Endothelial cell (in vitro differentiated cells): ENCODE data around the gene KRT222. TPM values are rescaled to one million over a fixed set of nuclear protein-coding genes. Genes with fewer than 3 reads are reported as not detected.

ENCODE experiments used
- DNase-seq: peaks from one replicate; pipeline ENCODE4 v3.0.0; 2021; ENCODE audit warnings: low spot score
- H3K27ac Mint-ChIP-seq: one replicate; pipeline ENCODE4 v1.8.0; 2021; ENCODE audit warnings: mixed read lengths, inconsistent platforms; ENCODE audit not compliant: unreplicated experiment
- H3K27me3 Mint-ChIP-seq: one replicate; pipeline ENCODE4 v1.8.0; 2021; ENCODE audit warnings: mild to moderate bottlenecking, moderate library complexity, mixed read lengths, inconsistent platforms; ENCODE audit not compliant: unreplicated experiment
- H3K36me3 Mint-ChIP-seq: one replicate; pipeline ENCODE4 v1.8.0; 2021; ENCODE audit warnings: mild to moderate bottlenecking, low read depth, mixed read lengths, inconsistent platforms; ENCODE audit not compliant: unreplicated experiment
- H3K4me1 Mint-ChIP-seq: one replicate; pipeline ENCODE4 v1.8.0; 2021; ENCODE audit warnings: mild to moderate bottlenecking, mixed read lengths, inconsistent platforms; ENCODE audit not compliant: unreplicated experiment
- H3K4me3 Mint-ChIP-seq: one replicate; pipeline ENCODE4 v1.8.0; 2021; ENCODE audit warnings: mild to moderate bottlenecking, mixed read lengths, inconsistent platforms; ENCODE audit not compliant: unreplicated experiment
- H3K9me3 Mint-ChIP-seq: one replicate; pipeline ENCODE4 v1.8.0; 2021; ENCODE audit warnings: mixed read lengths, inconsistent platforms; ENCODE audit not compliant: unreplicated experiment
- total RNA-seq: library from RNA; stranded (reverse); fragmentation: NEBNext Ultra II Directional; extraction: Animal tissue kit (Norgen Biotek cat#: 25700); gene quantifications from one replicate; pipeline ENCODE4 v1.2.1, GENCODE V29; 2021; ENCODE audit not compliant: unreplicated experiment
- TF ChIP-seq, protein P1 (sequence below): fragments of 200-600 bp; sonication (generic); IDR thresholded peaks from one replicate; pipeline ENCODE4 v1.5.0; 2021; ENCODE audit warnings: antibody characterized with exemption; ENCODE audit not compliant: unreplicated experiment

The KRT222 gene
- total RNA-seq, 1 donor from 2014 or later = 1.2 TPM

DNA sequence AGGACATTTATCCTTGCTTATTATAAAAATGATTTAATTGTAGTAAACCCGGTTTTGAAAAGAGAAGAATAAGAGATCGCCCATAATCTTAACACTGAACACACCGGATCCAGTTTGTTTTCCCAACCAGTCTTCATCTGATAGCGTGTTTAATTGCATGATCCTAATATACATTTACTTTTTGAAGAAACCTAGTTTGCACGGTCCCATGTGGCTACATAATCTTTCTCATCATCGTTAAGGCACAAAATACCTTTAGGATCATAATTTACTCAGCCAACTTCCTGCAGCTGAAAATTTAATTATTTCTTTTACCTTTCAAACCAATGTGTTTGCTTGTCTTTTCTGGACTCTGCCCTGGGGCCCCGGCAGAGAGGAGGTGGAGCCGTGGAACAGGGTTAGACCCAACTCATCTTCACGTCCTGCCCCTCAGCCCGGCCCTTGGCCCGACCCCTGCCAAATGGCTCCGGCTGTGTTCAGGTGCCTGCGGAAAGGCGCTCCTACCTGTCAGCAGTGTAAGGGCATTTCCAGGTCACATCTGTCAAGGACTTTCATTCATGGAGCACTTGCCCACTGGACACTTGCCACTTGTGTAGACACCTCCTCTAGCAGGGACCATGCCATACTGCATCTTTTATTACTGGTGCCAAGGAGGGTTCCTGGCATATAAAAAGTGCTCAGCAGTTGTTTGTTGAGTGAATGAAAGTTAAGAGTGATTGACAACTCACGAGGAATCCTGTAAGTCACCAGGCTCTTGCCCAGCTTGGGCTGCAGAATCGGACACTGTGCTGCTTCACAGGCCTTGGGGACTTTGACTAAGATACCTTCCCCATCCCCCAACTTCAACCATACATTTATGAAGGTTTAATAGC, 46.0 kb downstream of the KRT222 start:
- H3K4me3 Mint-ChIP-seq = no peak overlapping the region
- H3K36me3 Mint-ChIP-seq = no peaks in the 10 kb centered on the region
- no peaks in the 10 kb centered on the region for H3K9me3 Mint-ChIP-seq
- DNase-seq = no peak
- TF ChIP-seq, protein P1, sequence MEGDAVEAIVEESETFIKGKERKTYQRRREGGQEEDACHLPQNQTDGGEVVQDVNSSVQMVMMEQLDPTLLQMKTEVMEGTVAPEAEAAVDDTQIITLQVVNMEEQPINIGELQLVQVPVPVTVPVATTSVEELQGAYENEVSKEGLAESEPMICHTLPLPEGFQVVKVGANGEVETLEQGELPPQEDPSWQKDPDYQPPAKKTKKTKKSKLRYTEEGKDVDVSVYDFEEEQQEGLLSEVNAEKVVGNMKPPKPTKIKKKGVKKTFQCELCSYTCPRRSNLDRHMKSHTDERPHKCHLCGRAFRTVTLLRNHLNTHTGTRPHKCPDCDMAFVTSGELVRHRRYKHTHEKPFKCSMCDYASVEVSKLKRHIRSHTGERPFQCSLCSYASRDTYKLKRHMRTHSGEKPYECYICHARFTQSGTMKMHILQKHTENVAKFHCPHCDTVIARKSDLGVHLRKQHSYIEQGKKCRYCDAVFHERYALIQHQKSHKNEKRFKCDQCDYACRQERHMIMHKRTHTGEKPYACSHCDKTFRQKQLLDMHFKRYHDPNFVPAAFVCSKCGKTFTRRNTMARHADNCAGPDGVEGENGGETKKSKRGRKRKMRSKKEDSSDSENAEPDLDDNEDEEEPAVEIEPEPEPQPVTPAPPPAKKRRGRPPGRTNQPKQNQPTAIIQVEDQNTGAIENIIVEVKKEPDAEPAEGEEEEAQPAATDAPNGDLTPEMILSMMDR = no peak
- H3K27me3 Mint-ChIP-seq = peaks cover 2% of the 10 kb centered on the region
- H3K4me1 Mint-ChIP-seq = peaks cover 15% of the 10 kb centered on the region
- no peak overlapping the region for H3K27ac Mint-ChIP-seq

DNA sequence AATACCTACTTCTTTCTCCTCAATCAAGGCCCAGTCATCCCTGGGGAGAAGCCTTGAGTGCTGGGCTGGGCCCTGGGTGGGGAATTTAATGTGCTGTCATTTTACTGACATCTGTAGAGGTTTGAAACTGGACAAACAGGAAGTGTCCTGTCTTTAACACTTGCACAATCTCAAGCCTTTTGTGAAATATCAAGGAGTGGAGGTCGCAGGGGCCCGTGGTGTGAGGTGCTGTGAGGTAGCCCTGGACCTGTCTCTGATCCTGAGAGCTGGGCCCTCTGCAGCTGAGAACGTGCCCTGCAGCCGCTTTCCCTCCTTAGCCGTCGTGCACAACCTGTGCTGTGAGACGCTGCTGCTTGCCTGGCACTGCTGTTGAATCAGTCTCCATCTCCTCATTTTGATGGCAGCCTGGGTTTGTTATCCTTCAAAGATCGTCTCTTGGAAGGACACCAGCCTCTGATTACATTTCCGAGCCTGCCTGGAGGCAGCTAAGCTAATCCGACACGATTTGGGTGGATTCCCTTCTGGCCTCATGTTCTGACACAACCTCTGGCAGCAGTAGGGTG, 47.2 kb downstream of the KRT222 start:
- peaks cover 5% of the 10 kb centered on the region for H3K27me3 Mint-ChIP-seq
- TF ChIP-seq, protein P1 = no peak
- H3K36me3 Mint-ChIP-seq = no peaks in the 10 kb centered on the region
- no peak for DNase-seq
- H3K9me3 Mint-ChIP-seq = no peaks in the 10 kb centered on the region
- H3K27ac Mint-ChIP-seq = no peak overlapping the region
- H3K4me3 Mint-ChIP-seq = no peak overlapping the region
- peaks cover 15% of the 10 kb centered on the region for H3K4me1 Mint-ChIP-seq

DNA sequence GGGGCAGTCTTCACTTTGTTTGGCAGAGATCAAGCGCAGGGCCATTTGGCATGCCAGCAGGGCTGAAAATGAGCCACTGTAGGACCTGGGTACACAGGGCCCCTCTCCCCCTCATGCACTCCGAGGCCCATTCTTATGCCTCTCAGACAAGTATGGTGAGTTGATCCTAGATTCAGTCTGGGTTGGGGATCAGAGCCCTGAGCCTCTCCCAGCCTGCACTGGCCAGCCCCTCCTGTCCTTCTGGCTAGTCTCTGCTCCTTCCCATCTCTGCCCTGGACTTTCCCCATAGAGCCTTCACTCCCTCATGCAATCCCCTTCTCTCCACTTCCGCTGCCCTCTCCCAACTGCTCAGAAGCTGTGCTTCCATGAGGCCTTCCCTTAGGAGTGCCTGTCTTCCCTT, 48.4 kb downstream of the KRT222 start:
- Mint-ChIP-seq H3K4me1 (peaks cover 10% of the 10 kb centered on the region), H3K36me3 (no peaks in the 10 kb centered on the region), H3K9me3 (no peaks in the 10 kb centered on the region), H3K4me3 (no peak overlapping the region), H3K27ac (no peak overlapping the region), H3K27me3 (peaks cover 5% of the 10 kb centered on the region)
- TF ChIP-seq, protein P1 = no peak
- DNase-seq = no peak

DNA sequence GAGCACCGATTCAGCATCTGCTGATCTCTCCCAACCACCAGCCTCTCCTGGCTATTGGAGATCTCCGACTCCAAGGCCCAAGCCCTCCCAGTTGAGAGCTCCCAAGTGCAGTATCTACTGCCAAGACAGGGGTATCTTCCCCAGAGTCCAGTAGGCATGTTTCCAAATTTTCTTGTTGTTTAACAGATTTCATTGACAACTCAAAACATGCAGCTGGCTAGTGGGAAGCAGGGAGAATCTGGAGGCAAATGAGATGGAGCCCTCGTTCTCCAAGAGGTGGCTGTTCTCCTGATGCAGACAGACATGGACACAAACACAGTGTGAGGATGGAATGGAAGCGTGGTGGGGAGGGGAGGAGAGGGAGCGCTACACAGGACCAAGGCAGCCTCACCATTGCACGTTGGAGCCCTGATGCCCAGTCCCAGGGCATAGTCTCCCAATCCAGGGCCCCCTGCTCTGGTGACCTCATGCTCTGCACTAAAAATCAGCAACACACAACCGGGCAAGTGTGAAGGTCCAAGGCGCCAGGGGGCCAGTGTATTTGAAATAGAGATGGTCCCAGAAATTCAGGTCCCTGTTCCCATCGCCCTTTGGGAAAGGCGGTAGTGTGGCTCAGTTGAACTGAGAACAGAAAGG, 49.0 kb downstream of the KRT222 start:
- Mint-ChIP-seq H3K9me3 (no peaks in the 10 kb centered on the region), H3K4me3 (no peak overlapping the region), H3K36me3 (no peaks in the 10 kb centered on the region), H3K4me1 (peaks cover 10% of the 10 kb centered on the region), H3K27me3 (peaks cover 5% of the 10 kb centered on the region), H3K27ac (no peak overlapping the region)
- DNase-seq = no peak
- TF ChIP-seq, protein P1 = no peak
